Loucy (cell line): ENCODE data around the gene FBXW8.

Source experiments
- H2AFZ ChIP-seq: fragments of 200-600 bp; sonication (generic); 2 replicates; pipeline ENCODE4 v1.6.0; 2016; ENCODE audit warnings: antibody characterized with exemption, mild to moderate bottlenecking, low read length, moderate library complexity
- H3F3A ChIP-seq: fragments of 200-600 bp; 2 replicates; pipeline ENCODE4 v1.6.0; 2016; ENCODE audit warnings: antibody characterized with exemption, low read depth, mild to moderate bottlenecking
- H3K27me3 ChIP-seq: fragments of 200-600 bp; sonication (generic); 2 replicates; pipeline ENCODE4 v1.6.1; 2014; ENCODE audit warnings: low read length, mild to moderate bottlenecking; ENCODE audit not compliant: insufficient read depth, poor library complexity, severe bottlenecking
- H3K36me3 ChIP-seq: fragments of 200-600 bp; sonication (generic); 2 replicates; pipeline ENCODE4 v1.6.1; 2016; ENCODE audit warnings: low read length; ENCODE audit not compliant: insufficient read depth
- H3K4me1 ChIP-seq: fragments of 200-600 bp; sonication (generic); 2 replicates; pipeline ENCODE4 v1.5.1; 2014; ENCODE audit warnings: low read length, mild to moderate bottlenecking; ENCODE audit not compliant: insufficient read depth, poor library complexity, severe bottlenecking
- H3K4me2 ChIP-seq: fragments of 200-600 bp; sonication (generic); 2 replicates; pipeline ENCODE4 v1.6.0; 2014; ENCODE audit warnings: antibody characterized with exemption, low read length, low read depth, mild to moderate bottlenecking; ENCODE audit not compliant: poor library complexity, severe bottlenecking
- H3K4me3 ChIP-seq: fragments of 200-600 bp; sonication (generic); 2 replicates; pipeline ENCODE4 v1.5.1; 2014; ENCODE audit warnings: low read length, mild to moderate bottlenecking, mixed read lengths; ENCODE audit not compliant: poor library complexity, severe bottlenecking
- H3K79me2 ChIP-seq: fragments of 200-600 bp; sonication (generic); 2 replicates; pipeline ENCODE4 v1.6.1; 2014; ENCODE audit warnings: low read length; ENCODE audit not compliant: insufficient read depth
- H3K9ac ChIP-seq: fragments of 200-600 bp; sonication (generic); 2 replicates; pipeline ENCODE4 v1.6.0; 2014; ENCODE audit warnings: mild to moderate bottlenecking, low read depth, low read length, moderate library complexity; ENCODE audit not compliant: poor library complexity, severe bottlenecking
- H3K9me2 ChIP-seq: fragments of 200-600 bp; sonication (generic); replicated peaks from 2 replicates; pipeline ENCODE4 v1.6.1; 2016; ENCODE audit warnings: low read depth, low read length, mixed read lengths
- H3K9me3 ChIP-seq: fragments of 200-600 bp; sonication (generic); 2 replicates; pipeline ENCODE4 v1.6.1; 2014; ENCODE audit warnings: mild to moderate bottlenecking, antibody characterized with exemption, low read length, low read depth; ENCODE audit not compliant: insufficient read depth
- H4K20me1 ChIP-seq: fragments of 200-600 bp; sonication (generic); 2 replicates; pipeline ENCODE4 v1.6.0; 2014; ENCODE audit warnings: antibody characterized with exemption, low read length, mild to moderate bottlenecking; ENCODE audit not compliant: insufficient read depth, poor library complexity, severe bottlenecking
- EZH2phosphoT487 ChIP-seq: fragments of 200-600 bp; IDR thresholded peaks from 2 replicates; pipeline ENCODE4 v1.6.1; 2018; ENCODE audit warnings: antibody characterized with exemption, mild to moderate bottlenecking, moderate library complexity, borderline replicate concordance
- TF ChIP-seq, protein P1 (sequence below): fragments of 200-600 bp; sonication (generic); conservative IDR thresholded peaks from 2 replicates; pipeline ENCODE4 v1.5.1; 2014; ENCODE audit warnings: mild to moderate bottlenecking, antibody characterized with exemption, low read length

Gene FBXW8

DNA sequence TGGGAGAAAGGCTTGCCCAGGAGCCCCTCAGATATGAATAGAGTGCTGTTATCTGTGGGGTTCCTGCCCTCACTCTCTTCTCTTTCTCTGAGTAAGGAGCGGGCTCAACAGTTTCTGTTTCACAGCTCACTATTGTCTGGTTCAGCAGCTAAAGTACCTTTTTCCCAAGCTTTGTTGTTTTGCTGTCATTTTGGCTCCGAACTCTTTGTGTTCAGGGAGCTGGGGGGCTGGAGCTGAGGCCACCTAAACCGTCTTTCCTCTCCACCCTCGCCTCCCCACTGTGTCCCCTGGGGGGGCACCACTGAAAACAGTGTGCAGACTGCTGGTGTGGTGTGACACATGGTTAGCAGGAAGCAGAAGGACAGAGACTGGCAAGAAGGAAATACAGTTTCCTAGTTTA is 51.4 kb downstream of the FBXW8 start:
- Histone ChIP-seq H3K9me2 (no peaks in the 10 kb centered on the region), H3K4me3 (no peak overlapping the region), H4K20me1 (no peaks in the 10 kb centered on the region), H3K27me3 (no peaks in the 10 kb centered on the region), H2AFZ (peak overlapping the region; percentile 50; the same call in 1 of the 2 replicates), H3K9me3 (no peaks in the 10 kb centered on the region), H3K4me2 (peak overlapping the region; percentile 29), H3K4me1 (peaks cover 12% of the 10 kb centered on the region), H3K9ac (peak overlapping the region; percentile 36), H3K36me3 (peaks cover 8% of the 10 kb centered on the region; the same call in 1 of the 2 replicates), H3K79me2 (no peaks in the 10 kb centered on the region), H3F3A (no peaks in the 10 kb centered on the region)
- TF ChIP-seq EZH2phosphoT487 = no peak
- TF ChIP-seq, protein P1, sequence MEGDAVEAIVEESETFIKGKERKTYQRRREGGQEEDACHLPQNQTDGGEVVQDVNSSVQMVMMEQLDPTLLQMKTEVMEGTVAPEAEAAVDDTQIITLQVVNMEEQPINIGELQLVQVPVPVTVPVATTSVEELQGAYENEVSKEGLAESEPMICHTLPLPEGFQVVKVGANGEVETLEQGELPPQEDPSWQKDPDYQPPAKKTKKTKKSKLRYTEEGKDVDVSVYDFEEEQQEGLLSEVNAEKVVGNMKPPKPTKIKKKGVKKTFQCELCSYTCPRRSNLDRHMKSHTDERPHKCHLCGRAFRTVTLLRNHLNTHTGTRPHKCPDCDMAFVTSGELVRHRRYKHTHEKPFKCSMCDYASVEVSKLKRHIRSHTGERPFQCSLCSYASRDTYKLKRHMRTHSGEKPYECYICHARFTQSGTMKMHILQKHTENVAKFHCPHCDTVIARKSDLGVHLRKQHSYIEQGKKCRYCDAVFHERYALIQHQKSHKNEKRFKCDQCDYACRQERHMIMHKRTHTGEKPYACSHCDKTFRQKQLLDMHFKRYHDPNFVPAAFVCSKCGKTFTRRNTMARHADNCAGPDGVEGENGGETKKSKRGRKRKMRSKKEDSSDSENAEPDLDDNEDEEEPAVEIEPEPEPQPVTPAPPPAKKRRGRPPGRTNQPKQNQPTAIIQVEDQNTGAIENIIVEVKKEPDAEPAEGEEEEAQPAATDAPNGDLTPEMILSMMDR = no peak

DNA sequence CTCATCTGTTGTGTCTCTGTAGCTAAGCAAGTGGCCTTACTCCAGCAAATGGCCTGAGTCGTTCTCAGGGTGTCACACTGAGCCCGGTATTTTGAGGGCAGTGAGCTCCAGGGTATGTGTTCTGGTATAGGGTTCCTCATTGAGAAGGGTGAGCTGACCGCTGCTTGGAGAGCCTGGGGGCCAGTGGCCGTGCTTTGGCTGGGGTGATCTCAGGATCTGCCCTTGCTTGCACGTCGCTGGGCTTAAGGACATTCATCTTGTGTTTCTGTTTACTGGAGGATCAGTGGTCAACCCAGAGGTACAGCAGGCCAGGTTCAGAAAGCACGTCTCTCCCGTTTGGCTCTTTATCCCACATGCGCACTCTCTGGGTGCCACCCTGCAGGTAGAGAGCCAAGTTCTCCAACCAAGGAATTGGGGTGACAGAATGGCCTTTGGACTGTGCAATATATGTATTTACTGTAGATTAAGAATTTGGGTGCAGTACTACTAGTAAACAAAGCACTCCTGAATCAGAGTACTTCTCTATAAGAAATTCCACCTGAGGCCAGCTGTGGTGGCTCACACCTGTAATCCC is 52.1 kb downstream of the FBXW8 start:
- Histone ChIP-seq H3K27me3 (no peaks in the 10 kb centered on the region), H3K4me2 (peak overlapping the region; percentile 29), H3F3A (no peaks in the 10 kb centered on the region), H3K4me3 (no peak overlapping the region), H4K20me1 (no peaks in the 10 kb centered on the region), H2AFZ (peak overlapping the region; percentile 50; the same call in 1 of the 2 replicates), H3K36me3 (peaks cover 8% of the 10 kb centered on the region; the same call in 1 of the 2 replicates), H3K79me2 (no peaks in the 10 kb centered on the region), H3K9me2 (no peaks in the 10 kb centered on the region), H3K9me3 (no peaks in the 10 kb centered on the region), H3K4me1 (peaks cover 12% of the 10 kb centered on the region), H3K9ac (peak overlapping the region; percentile 36)
- TF ChIP-seq, protein P1 = no peak
- TF ChIP-seq EZH2phosphoT487 = no peak

DNA sequence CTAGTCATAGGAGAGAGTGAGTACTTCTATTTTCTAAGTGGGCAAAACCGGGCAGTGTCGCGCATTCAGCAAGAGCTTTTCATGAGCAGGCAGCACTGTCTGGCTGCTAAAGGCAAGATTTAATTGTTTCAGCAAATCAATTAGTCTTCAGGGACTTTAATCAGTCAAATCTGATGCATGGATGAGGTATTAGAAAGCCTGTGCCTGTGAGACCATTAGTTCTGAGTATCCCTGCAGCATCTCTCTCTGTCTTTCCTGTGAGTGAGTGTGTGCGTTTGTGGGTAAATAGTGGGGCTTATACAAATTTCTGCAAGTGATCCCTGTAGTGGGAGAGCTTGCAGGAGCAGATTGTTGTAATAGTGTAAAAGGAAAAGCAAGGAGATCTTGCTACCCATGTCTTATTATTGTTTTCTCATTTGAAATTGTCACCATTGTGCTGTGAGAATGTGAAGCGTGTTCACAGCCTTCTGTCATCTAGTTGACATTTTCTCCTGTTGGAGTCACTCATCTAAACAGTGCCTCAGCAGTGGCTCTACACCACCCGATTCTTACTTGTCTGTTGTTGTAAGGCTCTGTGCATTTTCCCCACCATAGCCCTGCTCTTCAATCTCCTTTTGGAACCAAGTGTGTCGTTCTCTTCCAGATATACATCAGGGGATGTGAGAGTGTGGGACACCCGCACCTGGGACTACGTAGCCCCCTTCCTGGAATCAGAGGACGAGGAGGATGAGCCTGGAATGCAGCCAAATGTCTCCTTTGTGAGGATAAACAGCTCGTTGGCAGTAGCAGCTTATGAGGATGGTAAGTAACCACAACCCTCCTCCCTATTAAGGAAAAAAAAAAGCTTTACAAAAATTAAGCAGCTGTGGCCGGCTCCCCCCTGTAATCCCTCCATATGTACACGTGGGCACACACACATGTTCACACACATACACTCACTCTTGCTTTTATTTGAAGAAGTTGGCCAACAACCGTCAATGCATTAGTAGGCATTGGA is 53.6 kb downstream of the FBXW8 start:
- Histone ChIP-seq H3K9me3 (no peaks in the 10 kb centered on the region), H3K27me3 (no peaks in the 10 kb centered on the region), H3K9ac (no peak overlapping the region), H3K79me2 (no peaks in the 10 kb centered on the region), H3K4me2 (no peak overlapping the region), H4K20me1 (no peaks in the 10 kb centered on the region), H3K36me3 (peaks cover 8% of the 10 kb centered on the region; the same call in 1 of the 2 replicates), H3K4me1 (peaks cover 12% of the 10 kb centered on the region), H3K4me3 (no peak overlapping the region), H2AFZ (no peak overlapping the region), H3F3A (no peaks in the 10 kb centered on the region), H3K9me2 (no peaks in the 10 kb centered on the region)
- TF ChIP-seq EZH2phosphoT487 = no peak
- TF ChIP-seq, protein P1 = no peak
